HCT116 (cell line): ENCODE results near the gene ATP6V0D1. TPM values are rescaled to one million over a fixed set of nuclear protein-coding genes. Genes with fewer than 3 reads are reported as not detected.

ENCODE experiments used
- ATAC-seq: fragments of 200-7000 bp; cut with Tn5 transposase; 2 replicates; pipeline ENCODE4 v1.9.1; 2020; ENCODE audit warnings: mild to moderate bottlenecking, moderate library complexity
- BruUV-seq: library from RNA; stranded (reverse); fragments of 400-500 nt; replicated peaks from 2 replicates; lab custom pipeline; 2021; lab: Mats Ljungman, UMichigan
- CTCF ChIA-PET: fragments of 300-600 bp; sonication (Branson Sonifier 250); formaldehyde crosslinking; loops from one replicate; lab custom pipeline; 2021; ENCODE audit warnings: antibody characterized with exemption; lab: Charles Lee
- POLR2A ChIA-PET: fragments of 300-600, 350-600 bp; sonication (Branson Sonifier 250); formaldehyde crosslinking; loops from one replicate; lab custom pipeline; 2021; ENCODE audit warnings: antibody characterized with exemption; lab: Charles Lee
- RAD21 ChIA-PET, 2 experiments: fragments of 300-600 bp; sonication (Branson Sonifier 250); formaldehyde crosslinking; loops; one replicate each; lab custom pipeline; 2023; ENCODE audit warnings: low total read pairs in 2 of 2; ENCODE audit not compliant: uncharacterized antibody in 2 of 2, unreplicated experiment in 2 of 2, low non-redundant PET in 1 of 2; lab: Charles Lee
- DNase-seq: peaks from one replicate; pipeline ENCODE4 v3.0.0-alpha.2; 2010; ENCODE audit warnings: low read depth, low spot score
- H2AFZ ChIP-seq: fragments of 200-600 bp; shearing (Covaris generic), sonication (generic); 2 replicates; pipeline ENCODE4 v1.6.1; 2017; ENCODE audit warnings: low read depth, mixed run types, mixed read lengths, antibody characterized with exemption, low read length; ENCODE audit not compliant: poor library complexity, severe bottlenecking
- H3K27ac ChIP-seq: 2 replicates; pipeline ENCODE4 v1.5.1; 2012; ENCODE audit warnings: low read depth, low read length
- H3K27me3 ChIP-seq: fragments of 200-600 bp; sonication (generic); 2 replicates; pipeline ENCODE4 v1.6.1; 2016; ENCODE audit warnings: mixed run types, low read length, mixed read lengths; ENCODE audit not compliant: insufficient read depth
- H3K36me3 ChIP-seq, 2 experiments: fragments of 200-500 bp in 1 of 2; fragments of 200-600 bp in 1 of 2; sonication (Bioruptor generic) in 1 of 2; sonication (generic) in 1 of 2; 2 replicates each; pipeline versions ENCODE4 v1.5.1 to v1.6.1; 2014 to 2016; ENCODE audit warnings: low read length in 2 of 2, inconsistent platforms in 1 of 2, mixed read lengths in 1 of 2, mixed run types in 1 of 2; ENCODE audit not compliant: insufficient read depth in 2 of 2, control insufficient read depth in 1 of 2
- H3K4me1 ChIP-seq, 2 experiments: fragments of 200-600 bp in 1 of 2; sonication (generic) in 1 of 2; 2 replicates each; pipeline versions ENCODE4 v1.5.1 to v1.6.1; 2012 to 2017; ENCODE audit warnings: low read length in 2 of 2, inconsistent platforms in 1 of 2, mild to moderate bottlenecking in 1 of 2, mixed read lengths in 1 of 2, mixed run types in 1 of 2, moderate library complexity in 1 of 2; ENCODE audit not compliant: insufficient read depth in 2 of 2, control insufficient read depth in 1 of 2
- H3K4me2 ChIP-seq: fragments of 200-600 bp; sonication (generic); 2 replicates; pipeline ENCODE4 v1.6.1; 2017; ENCODE audit warnings: mixed run types, low read length, mixed read lengths
- H3K4me3 ChIP-seq, 2 experiments: fragments of 200-600 bp in 1 of 2; sonication (generic) in 1 of 2; replicated peaks in 1 of 2; 2 replicates each; pipeline ENCODE4 v1.5.1; 2011 to 2016; ENCODE audit warnings: low read length in 2 of 2, control low read depth in 1 of 2, low read depth in 1 of 2, mild to moderate bottlenecking in 1 of 2, mixed read lengths in 1 of 2, mixed run types in 1 of 2
- H3K79me2 ChIP-seq: fragments of 200-600 bp; sonication (generic); 2 replicates; pipeline ENCODE4 v1.6.1; 2017; ENCODE audit warnings: mild to moderate bottlenecking, mixed run types, low read length, moderate library complexity, mixed read lengths; ENCODE audit not compliant: insufficient read depth
- H3K9ac ChIP-seq: fragments of 200-600 bp; sonication (generic); 2 replicates; pipeline ENCODE4 v1.6.1; 2016; ENCODE audit warnings: low read length, mixed read lengths
- H3K9me2 ChIP-seq: fragments of 200-600 bp; sonication (generic), shearing (Covaris generic); 2 replicates; pipeline ENCODE4 v1.6.1; 2017; ENCODE audit warnings: mixed run types, mild to moderate bottlenecking, moderate library complexity; ENCODE audit not compliant: insufficient read depth
- H3K9me3 ChIP-seq, 2 experiments: fragments of 200-500 bp in 1 of 2; fragments of 200-600 bp in 1 of 2; sonication (Bioruptor generic) in 1 of 2; sonication (generic) in 1 of 2; 2 replicates each; pipeline ENCODE4 v1.6.1; 2014 to 2017; ENCODE audit warnings: low read length in 2 of 2, mixed read lengths in 2 of 2, inconsistent platforms in 1 of 2, low read depth in 1 of 2, mild to moderate bottlenecking in 1 of 2, mixed run types in 1 of 2, moderate library complexity in 1 of 2; ENCODE audit not compliant: control insufficient read depth in 1 of 2, insufficient read depth in 1 of 2
- H4K20me1 ChIP-seq: fragments of 200-600 bp; sonication (generic), shearing (Covaris generic); 2 replicates; pipeline ENCODE4 v1.6.1; 2017; ENCODE audit warnings: mixed run types, mild to moderate bottlenecking, moderate library complexity; ENCODE audit not compliant: insufficient read depth
- CEBPB ChIP-seq: IDR thresholded peaks from 2 replicates; pipeline ENCODE4 v1.6.1; 2012; ENCODE audit warnings: low read depth
- CTCF ChIP-seq, 3 experiments: fragments of 200-600 bp in 1 of 3; sonication (generic) in 1 of 3; IDR thresholded peaks in 2 of 3; conservative IDR thresholded peaks in 1 of 3; 2 replicates each; pipeline ENCODE4 v1.5.1; 2012 to 2017; ENCODE audit warnings: low read depth in 2 of 3, low read length in 2 of 3, antibody characterized with exemption in 1 of 3, borderline replicate concordance in 1 of 3, control low read depth in 1 of 3, mild to moderate bottlenecking in 1 of 3, mixed read lengths in 1 of 3, mixed run types in 1 of 3, moderate library complexity in 1 of 3; ENCODE audit not compliant: insufficient read depth in 1 of 3
- FOSL1 ChIP-seq: IDR thresholded peaks from 2 replicates; pipeline ENCODE4 v1.6.1; 2012; ENCODE audit warnings: low read depth
- JUND ChIP-seq: IDR thresholded peaks from 2 replicates; pipeline ENCODE4 v1.6.1; 2012
- POLR2A ChIP-seq: IDR thresholded peaks from 2 replicates; pipeline ENCODE4 v1.7.0; 2011; ENCODE audit warnings: borderline replicate concordance; ENCODE audit not compliant: insufficient read depth, insufficient read length; ENCODE audit errors: extremely low read depth
- POLR2AphosphoS5 ChIP-seq: IDR thresholded peaks from 2 replicates; pipeline ENCODE4 v1.6.1; 2011; ENCODE audit warnings: mild to moderate bottlenecking, low read depth, low read length, moderate library complexity
- REST ChIP-seq: IDR thresholded peaks from 2 replicates; pipeline ENCODE4 v1.6.1; 2012; ENCODE audit warnings: low read depth
- SRF ChIP-seq: IDR thresholded peaks from 2 replicates; pipeline ENCODE4 v1.6.1; 2012; ENCODE audit warnings: low read depth
- TCF7L2 ChIP-seq: IDR thresholded peaks from 2 replicates; pipeline ENCODE4 v1.7.0; 2011; ENCODE audit warnings: borderline replicate concordance, inconsistent platforms; ENCODE audit not compliant: insufficient read depth, insufficient read length; ENCODE audit errors: extremely low read depth
- YY1 ChIP-seq: IDR thresholded peaks from 2 replicates; pipeline ENCODE4 v1.6.1; 2011; ENCODE audit warnings: low read length, low read depth, moderate library complexity, mild to moderate bottlenecking; ENCODE audit not compliant: insufficient replicate concordance; ENCODE audit errors: extremely low read depth
- ZFX ChIP-seq: fragments of 450-650 bp; IDR thresholded peaks from 2 replicates; pipeline ENCODE4 v1.6.1; 2017
- intact Hi-C: fragments of 100-400 bp; cut with micrococcal nuclease; formaldehyde crosslinking; loops from 2 replicates; pipeline ENCODE4 v1.10.0; 2022
- total RNA-seq: library from RNA; stranded (reverse); gene quantifications from one replicate; pipeline ENCODE4 v1.2.1, GENCODE V29; 2021; ENCODE audit not compliant: unreplicated experiment

ATP6V0D1 gene
- total RNA-seq, 1 experiment from 2014 or later: 36.6 TPM

- H3K4me3 ChIP-seq: no peak overlapping the region
- H3K36me3 ChIP-seq: no peaks in the 10 kb centered on the region
- H3K9me3 ChIP-seq: no peaks in the 10 kb centered on the region
- DNase-seq (no peak), ATAC-seq (no peak)
- ChIA-PET CTCF (no interaction called here), POLR2A (no interaction called here), RAD21 (no interaction called here)
- H3K9me2 ChIP-seq: no peaks in the 10 kb centered on the region
- peaks cover 10 to 20% of the 10 kb centered on the region in 2 experiments for H3K4me1 ChIP-seq
- H3K79me2 ChIP-seq: no peaks in the 10 kb centered on the region
- no TSS peak for BruUV-seq
- H4K20me1 ChIP-seq: no peaks in the 10 kb centered on the region
- no peak overlapping the region for H2AFZ ChIP-seq
- no peak overlapping the region for H3K4me2 ChIP-seq
- no peak overlapping the region for H3K27ac ChIP-seq
- no peaks in the 10 kb centered on the region for H3K27me3 ChIP-seq
- TF ChIP-seq CTCF (IDR thresholded peaks at IDR 0.05 in 2 of 3, conservative IDR thresholded peaks at IDR 0.05 in 1 of 3; ENCODE audit: borderline replicate concordance in 1 of 3, insufficient read depth in 1 of 3, low read depth in 2 of 3, low read length in 2 of 3) (no peak), JUND (no peak), SRF (no peak), YY1 (no peak), ZFX (no peak), FOSL1 (no peak), REST (no peak), TCF7L2 (no peak), POLR2AphosphoS5 (no peak), CEBPB (no peak), POLR2A (no peak)
- H3K9ac ChIP-seq: no peak overlapping the region
- intact Hi-C loops: loop anchor here (5.0 kb wide), 1 partner anchor 132 kb away; no protein-coding TSS in a partner anchor
These were observed 86.5 kb downstream of the ATP6V0D1 start for GRCh38 chr16:67394155-67395104.
